Fibroblast of pulmonary artery (primary cell): ENCODE data around the gene NR5A1.

Source experiments
- DNase-seq: peaks from one replicate; pipeline ENCODE4 v3.0.0-alpha.2; 2010; ENCODE audit warnings: low read depth
- H3K4me3 ChIP-seq: replicated peaks from 2 replicates; pipeline ENCODE4 v1.5.1; 2011; ENCODE audit warnings: low read depth, mild to moderate bottlenecking, control low read depth, low read length, moderate library complexity
- TF ChIP-seq, protein P1 (sequence below): IDR thresholded peaks from 2 replicates; pipeline ENCODE4 v1.5.1; 2011; ENCODE audit warnings: mild to moderate bottlenecking, control low read depth, low read length, inconsistent platforms; ENCODE audit errors: missing control alignments

The NR5A1 gene

DNA sequence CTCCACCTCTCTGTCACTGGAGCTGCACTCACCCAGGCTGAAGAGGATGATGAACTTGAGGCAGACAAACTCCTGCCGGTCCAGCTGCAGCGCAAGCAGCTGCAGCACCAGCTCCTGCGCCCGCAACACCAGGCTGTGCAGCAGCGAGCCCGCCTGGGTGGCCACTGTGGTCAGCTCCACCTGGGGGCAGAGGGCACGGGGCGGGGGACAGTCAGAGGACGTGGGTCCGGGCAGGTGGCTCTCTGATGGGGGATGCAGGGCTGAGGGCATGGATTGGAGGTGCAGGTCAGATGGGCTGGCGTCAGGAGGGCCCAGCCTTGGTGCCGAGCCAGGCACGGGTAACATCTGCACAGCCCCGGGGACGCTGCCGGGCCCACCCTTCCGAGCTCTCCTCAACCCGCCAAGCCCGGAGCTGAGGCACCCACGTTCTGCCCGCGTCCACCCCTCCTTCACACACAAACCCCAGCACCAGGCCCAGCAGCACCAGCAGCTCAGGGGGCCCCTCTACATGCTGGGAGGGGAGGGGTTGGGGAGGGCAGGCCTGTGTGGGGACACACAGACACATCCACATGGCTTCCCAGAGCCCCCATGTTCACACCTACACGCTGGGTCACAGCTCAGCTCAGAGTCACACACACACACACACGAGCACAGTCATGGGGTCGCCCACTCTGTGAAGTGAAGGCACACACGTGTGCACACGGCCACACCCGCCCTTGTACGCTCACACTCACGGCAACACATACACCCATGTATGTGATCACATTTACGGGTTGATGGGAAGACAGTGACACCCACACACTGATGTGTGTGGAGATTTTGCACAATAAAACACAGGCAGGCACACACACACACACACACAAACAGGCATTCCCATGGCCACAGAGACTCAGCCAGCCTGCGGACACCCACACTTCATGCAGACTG is 15.9 kb downstream of the NR5A1 start:
- no peak for DNase-seq
- H3K4me3 ChIP-seq: no peak overlapping the region
- TF ChIP-seq, protein P1, sequence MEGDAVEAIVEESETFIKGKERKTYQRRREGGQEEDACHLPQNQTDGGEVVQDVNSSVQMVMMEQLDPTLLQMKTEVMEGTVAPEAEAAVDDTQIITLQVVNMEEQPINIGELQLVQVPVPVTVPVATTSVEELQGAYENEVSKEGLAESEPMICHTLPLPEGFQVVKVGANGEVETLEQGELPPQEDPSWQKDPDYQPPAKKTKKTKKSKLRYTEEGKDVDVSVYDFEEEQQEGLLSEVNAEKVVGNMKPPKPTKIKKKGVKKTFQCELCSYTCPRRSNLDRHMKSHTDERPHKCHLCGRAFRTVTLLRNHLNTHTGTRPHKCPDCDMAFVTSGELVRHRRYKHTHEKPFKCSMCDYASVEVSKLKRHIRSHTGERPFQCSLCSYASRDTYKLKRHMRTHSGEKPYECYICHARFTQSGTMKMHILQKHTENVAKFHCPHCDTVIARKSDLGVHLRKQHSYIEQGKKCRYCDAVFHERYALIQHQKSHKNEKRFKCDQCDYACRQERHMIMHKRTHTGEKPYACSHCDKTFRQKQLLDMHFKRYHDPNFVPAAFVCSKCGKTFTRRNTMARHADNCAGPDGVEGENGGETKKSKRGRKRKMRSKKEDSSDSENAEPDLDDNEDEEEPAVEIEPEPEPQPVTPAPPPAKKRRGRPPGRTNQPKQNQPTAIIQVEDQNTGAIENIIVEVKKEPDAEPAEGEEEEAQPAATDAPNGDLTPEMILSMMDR: no peak

GRCh38 chr9:124490004-124490403 is 17.2 kb downstream of the NR5A1 start:
- DNase-seq: no peak
- TF ChIP-seq, protein P1: no peak

DNA sequence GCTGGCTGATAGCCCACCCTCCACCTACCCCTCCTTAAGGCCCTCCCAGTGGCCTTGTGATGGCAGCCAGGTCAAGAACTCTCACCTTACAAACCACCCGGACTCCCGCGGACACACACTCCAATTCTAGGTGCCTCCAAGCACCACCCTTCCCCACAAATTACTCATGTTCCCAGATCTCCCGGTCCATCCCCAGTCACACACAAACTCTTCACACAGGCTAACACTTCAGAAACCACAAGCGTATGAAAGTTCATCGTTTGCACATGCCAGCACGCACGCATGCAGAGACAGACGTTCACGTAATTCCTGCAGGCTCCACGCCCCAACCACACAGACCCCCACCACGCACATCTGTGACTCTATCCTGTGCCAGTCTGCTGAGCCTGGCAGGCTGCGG is 18.0 kb downstream of the NR5A1 start:
- TF ChIP-seq, protein P1: no peak
- no peak for DNase-seq
- no peak overlapping the region for H3K4me3 ChIP-seq

More at GRCh38 chr9:124490004-124490403, 17.2 kb downstream of the NR5A1 start:
- no peak overlapping the region for H3K4me3 ChIP-seq

DNA sequence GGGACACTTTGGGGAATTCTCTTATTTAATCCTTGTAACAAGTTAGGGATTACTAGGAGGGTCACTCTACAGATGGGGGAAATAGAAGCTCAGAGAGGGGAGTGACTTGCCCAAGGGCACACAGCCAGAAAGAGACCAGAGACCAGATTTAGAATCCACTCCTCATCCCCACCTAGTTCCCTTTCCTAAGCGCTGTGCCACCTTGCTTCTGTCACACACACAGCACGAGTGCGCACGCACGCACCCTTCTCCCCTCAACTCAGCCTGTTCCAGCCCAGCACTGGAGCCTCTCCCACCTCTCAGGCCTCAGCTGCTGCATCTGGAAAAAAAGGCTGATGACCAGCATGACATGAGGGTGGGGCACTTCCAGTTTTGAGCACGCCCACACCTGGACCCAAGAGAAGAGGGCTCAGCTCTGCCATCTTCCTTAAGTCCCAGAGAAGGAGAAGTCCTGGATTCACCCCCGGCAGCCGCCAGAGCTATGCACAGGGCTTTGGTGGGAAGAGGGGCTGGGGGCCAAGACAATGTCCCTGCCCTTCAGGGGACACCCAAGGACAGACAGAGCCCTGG is 18.5 kb downstream of the NR5A1 start:
- DNase-seq: no peak
- TF ChIP-seq, protein P1: no peak
- no peak overlapping the region for H3K4me3 ChIP-seq

GRCh38 chr9:124487260-124488182 is 19.7 kb downstream of the NR5A1 start:
- DNase-seq: no peak
- TF ChIP-seq, protein P1: no peak
- no peak overlapping the region for H3K4me3 ChIP-seq

DNA sequence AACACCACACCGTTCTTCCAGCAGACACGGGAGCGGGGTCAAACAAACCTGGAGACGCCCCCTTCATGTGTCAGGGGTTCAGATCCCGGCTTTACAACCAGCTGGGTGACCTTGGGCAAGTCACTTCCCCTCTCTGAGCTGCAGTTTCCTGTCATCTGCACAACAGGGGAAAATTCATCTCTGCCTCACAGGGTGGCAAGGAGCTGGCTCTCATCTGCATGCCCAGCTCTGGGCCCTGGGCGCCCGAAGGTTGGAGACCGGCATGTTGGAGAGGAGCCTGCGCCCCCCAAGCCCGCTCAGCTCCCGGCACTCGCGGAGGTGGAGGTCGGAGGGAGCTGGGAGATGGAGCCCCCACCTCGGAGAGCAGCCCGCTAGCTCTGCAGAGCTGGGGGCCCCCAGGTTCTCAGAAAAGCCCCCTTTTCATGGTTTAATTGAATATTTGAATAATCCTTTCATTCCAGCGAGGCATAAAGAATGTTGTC is 20.4 kb downstream of the NR5A1 start:
- no peak for DNase-seq
- TF ChIP-seq, protein P1: no peak
- H3K4me3 ChIP-seq: no peak overlapping the region
